GM18507 (cell line): Measurements from ENCODE around the gene KCTD14.
"Not testable (repeated sequence)": the region's sequence is repeated elsewhere in the genome, so short reads cannot be mapped to it uniquely, and the experiment has no call there.

Experiments
- DNase-seq: peaks from one replicate; pipeline ENCODE4 v3.0.0; 2011; ENCODE audit warnings: low read depth; ENCODE audit not compliant: insufficient read length; ENCODE audit errors: extremely low spot score
- FAIRE-seq: peaks from 2 replicates; lab custom pipeline; 2011; peaks lifted over from hg19 to GRCh38; lab: Jason Lieb, UNC

The KCTD14 gene

GRCh38 chr11:78022397-78023396 is at the start of gene KCTD14:
TSS of gene KCTD14 (minus strand) at chr11:78023276. CDS start at chr11:78023249, 27 bp downstream.
- no peak for FAIRE-seq

GRCh38 chr11:78072455-78072854 is 49.4 kb upstream of the KCTD14 start:
- FAIRE-seq (no peak), DNase-seq (no peak)

More at GRCh38 chr11:78022397-78023396, at the start of gene KCTD14:
- DNase-seq, result no peak

GRCh38 chr11:78071717-78072116 is 48.6 kb upstream of the KCTD14 start:
- DNase-seq (no peak), FAIRE-seq (no peak)

GRCh38 chr11:78070621-78071020 is 47.5 kb upstream of the KCTD14 start:
- no peak for DNase-seq
- FAIRE-seq, result no peak

- FAIRE-seq (no peak), DNase-seq (no peak)
Observed at GRCh38 chr11:78069465-78069864, 46.4 kb upstream of the KCTD14 start.

- DNase-seq (no peak), FAIRE-seq (no peak)
Observed at GRCh38 chr11:78067704-78068103, 44.6 kb upstream of the KCTD14 start.

- FAIRE-seq (no peak), DNase-seq (no peak)
Observed at GRCh38 chr11:78066471-78066870, 43.4 kb upstream of the KCTD14 start.

GRCh38 chr11:78065203-78065602 is 42.1 kb upstream of the KCTD14 start:
- no peak for DNase-seq
- no peak for FAIRE-seq

- DNase-seq (no peak), FAIRE-seq (no peak)
Observed at GRCh38 chr11:78063440-78064181, 40.5 kb upstream of the KCTD14 start, which contains the start of gene THRSP. TSS of gene THRSP (plus strand) at chr11:78063861. CDS start at chr11:78063882, 21 bp downstream.

GRCh38 chr11:78062671-78063070 is 39.6 kb upstream of the KCTD14 start:
- FAIRE-seq (no peak), DNase-seq (no peak)

GRCh38 chr11:78061921-78062311 is 38.8 kb upstream of the KCTD14 start:
- no peak for FAIRE-seq
- DNase-seq, result no peak

GRCh38 chr11:78061088-78061920 is 38.2 kb upstream of the KCTD14 start:
- DNase-seq, result no peak
- no peak for FAIRE-seq

- FAIRE-seq, result no peak
- no peak for DNase-seq
Observed at GRCh38 chr11:78060533-78060932, 37.5 kb upstream of the KCTD14 start.

GRCh38 chr11:78059749-78060328 is 36.8 kb upstream of the KCTD14 start:
- not testable (repeated sequence) for DNase-seq, FAIRE-seq

- no peak for DNase-seq
- FAIRE-seq, result no peak
Observed at GRCh38 chr11:78057462-78058055, 34.5 kb upstream of the KCTD14 start.

- FAIRE-seq (no peak), DNase-seq (no peak)
Observed at GRCh38 chr11:78056093-78056492, 33.0 kb upstream of the KCTD14 start.

- DNase-seq (no peak), FAIRE-seq (no peak)
Observed at GRCh38 chr11:78054971-78055370, 31.9 kb upstream of the KCTD14 start.

GRCh38 chr11:78050964-78051831 is 28.1 kb upstream of the KCTD14 start:
- DNase-seq (no peak), FAIRE-seq (no peak)
